Muscle of back (tissue), 11 donors: ENCODE data around the gene CAMTA1. TPM values are rescaled to one million over a fixed set of nuclear protein-coding genes. Genes with fewer than 3 reads are reported as not detected.
"Not testable (repeated sequence)": the region's sequence is repeated elsewhere in the genome, so short reads cannot be mapped to it uniquely, and the experiment has no call there.

ENCODE experiments used
- DNase-seq, 3 donors: peaks; one replicate each; pipeline versions ENCODE4 v3.0.0 to v3.0.0-alpha.2; 2013
- polyA plus RNA-seq, 10 donors: library from polyadenylated mRNA; unstranded; fragments of 120-200 nt; gene quantifications; one replicate each; pipeline ENCODE4 v1.2.1, GENCODE V29; 2013; ENCODE audit not compliant: insufficient read length in 10 of 10

CAMTA1 gene
- polyA plus RNA-seq, 10 donors: 36.4 to 49.7 (median 44.0) TPM

- DNase-seq: peak; percentile 96 to 97 (median 96)
Measured at GRCh38 chr1:7783826-7784491, 998.7 kb downstream of the CAMTA1 start, which contains the start of gene PER3. Gene PER3, plus strand, starts transcription at chr1:7784291. Its CDS starts 587 bp downstream, at chr1:7784878.

GRCh38 chr1:7784492-7785071, 999.3 kb downstream of the CAMTA1 start:
- DNase-seq: peak in 1 of 3 donors; percentile 59

- DNase-seq: no peak
Measured at GRCh38 chr1:7785108-7785507, 999.9 kb downstream of the CAMTA1 start.

- DNase-seq: no peak
Measured at GRCh38 chr1:7786795-7787194, 1001.5 kb downstream of the CAMTA1 start.

- DNase-seq: no peak
Measured at GRCh38 chr1:7789828-7790227, 1004.6 kb downstream of the CAMTA1 start.

- DNase-seq: not testable (repeated sequence)
Measured at GRCh38 chr1:7791027-7791426, 1005.8 kb downstream of the CAMTA1 start.

- no peak for DNase-seq
Measured at GRCh38 chr1:7795406-7795805, 1010.2 kb downstream of the CAMTA1 start.

- DNase-seq: no peak
Measured at GRCh38 chr1:7805460-7805859, 1020.2 kb downstream of the CAMTA1 start.

GRCh38 chr1:7808253-7808844, 1023.1 kb downstream of the CAMTA1 start:
- no peak for DNase-seq

GRCh38 chr1:7809742-7810141, 1024.5 kb downstream of the CAMTA1 start:
- DNase-seq: no peak

GRCh38 chr1:7810395-7810794, 1025.1 kb downstream of the CAMTA1 start:
- DNase-seq: peak in 1 of 3 donors; percentile 68

- no peak for DNase-seq
Measured at GRCh38 chr1:7811476-7811875, 1026.2 kb downstream of the CAMTA1 start.

GRCh38 chr1:7813677-7814373, 1028.6 kb downstream of the CAMTA1 start:
- DNase-seq: no peak

Other genes with a start within 250 kb of the CAMTA1 start
- gene NOL9, start 230.9 kb upstream of the CAMTA1 start, polyA plus RNA-seq: 10 to 100 TPM; 11.0 to 23.8 (median 14.6) TPM
- 1 to 10 TPM; 3.2 to 7.0 (median 5.1) TPM for gene TAS1R1, start 230.1 kb upstream of the CAMTA1 start, polyA plus RNA-seq
- 10 to 100 TPM; 13.2 to 24.8 (median 16.2) TPM for gene ZBTB48, start 205.5 kb upstream of the CAMTA1 start, polyA plus RNA-seq
- 10 to 100 TPM; 25.5 to 42.0 (median 30.0) TPM for gene KLHL21, start 182.6 kb upstream of the CAMTA1 start, polyA plus RNA-seq
- gene PHF13, start 171.7 kb upstream of the CAMTA1 start, polyA plus RNA-seq: 10 to 100 TPM; 16.1 to 24.0 (median 18.8) TPM
- gene THAP3, start 160.6 kb upstream of the CAMTA1 start, polyA plus RNA-seq: 10 to 100 TPM; 13.2 to 18.0 (median 15.6) TPM
- 10 to 100 TPM; 26.7 to 42.0 (median 34.7) TPM for gene DNAJC11, start 83.6 kb upstream of the CAMTA1 start, polyA plus RNA-seq